LNCaP clone FGC (cell line): ENCODE measurements around the gene UBQLNL.

Experiments used
- DNase-seq: peaks from one replicate; pipeline ENCODE4 v3.0.0-alpha.2; 2011; ENCODE audit warnings: low read depth
- H3K4me3 ChIP-seq: 2 replicates; pipeline ENCODE4 v1.5.1; 2011; ENCODE audit warnings: mild to moderate bottlenecking, low read depth, low read length, control low read depth
- TF ChIP-seq, protein P1 (sequence below): IDR thresholded peaks from 2 replicates; pipeline ENCODE4 v1.5.1; 2012; ENCODE audit warnings: mild to moderate bottlenecking; ENCODE audit not compliant: control insufficient read depth, insufficient read depth; ENCODE audit errors: extremely low read depth

UBQLNL gene

GRCh38 chr11:5476186-5476819 lies 40.2 kb downstream of the UBQLNL start:
- TF ChIP-seq, protein P1, sequence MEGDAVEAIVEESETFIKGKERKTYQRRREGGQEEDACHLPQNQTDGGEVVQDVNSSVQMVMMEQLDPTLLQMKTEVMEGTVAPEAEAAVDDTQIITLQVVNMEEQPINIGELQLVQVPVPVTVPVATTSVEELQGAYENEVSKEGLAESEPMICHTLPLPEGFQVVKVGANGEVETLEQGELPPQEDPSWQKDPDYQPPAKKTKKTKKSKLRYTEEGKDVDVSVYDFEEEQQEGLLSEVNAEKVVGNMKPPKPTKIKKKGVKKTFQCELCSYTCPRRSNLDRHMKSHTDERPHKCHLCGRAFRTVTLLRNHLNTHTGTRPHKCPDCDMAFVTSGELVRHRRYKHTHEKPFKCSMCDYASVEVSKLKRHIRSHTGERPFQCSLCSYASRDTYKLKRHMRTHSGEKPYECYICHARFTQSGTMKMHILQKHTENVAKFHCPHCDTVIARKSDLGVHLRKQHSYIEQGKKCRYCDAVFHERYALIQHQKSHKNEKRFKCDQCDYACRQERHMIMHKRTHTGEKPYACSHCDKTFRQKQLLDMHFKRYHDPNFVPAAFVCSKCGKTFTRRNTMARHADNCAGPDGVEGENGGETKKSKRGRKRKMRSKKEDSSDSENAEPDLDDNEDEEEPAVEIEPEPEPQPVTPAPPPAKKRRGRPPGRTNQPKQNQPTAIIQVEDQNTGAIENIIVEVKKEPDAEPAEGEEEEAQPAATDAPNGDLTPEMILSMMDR = peak; percentile 82
- no peak overlapping the region for H3K4me3 ChIP-seq
- DNase-seq = no peak

DNA sequence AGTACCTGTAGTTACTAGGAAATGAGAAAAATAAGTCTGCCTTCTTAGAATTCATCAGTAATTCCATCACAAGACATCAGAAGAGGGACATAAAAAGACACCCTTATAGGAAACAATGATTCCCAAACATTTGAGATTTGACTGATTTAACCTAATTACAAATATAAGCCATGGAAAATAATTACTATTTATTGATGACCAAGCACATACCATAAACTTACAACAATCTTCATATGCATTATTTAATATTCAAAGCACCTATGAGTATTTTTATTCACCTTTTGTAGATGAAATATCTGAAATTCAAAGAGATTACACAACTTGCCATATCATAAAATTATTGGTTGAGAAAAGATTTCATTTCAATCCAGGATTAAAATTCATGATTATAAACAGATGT lies 42.6 kb downstream of the UBQLNL start:
- TF ChIP-seq, protein P1 = no peak
- no peak overlapping the region for H3K4me3 ChIP-seq
- no peak for DNase-seq

- no peak for DNase-seq
- H3K4me3 ChIP-seq = no peak overlapping the region
- TF ChIP-seq, protein P1 = no peak
These were observed 49.0 kb downstream of the UBQLNL start for GRCh38 chr11:5467527-5467926.
